AG09319 (cell line): ENCODE data around the gene EMX2.

Experiments
- DNase-seq: peaks from one replicate; pipeline ENCODE4 v3.0.0-alpha.2; 2010; ENCODE audit warnings: low read depth; ENCODE audit errors: extremely low read depth
- TF ChIP-seq, protein P1 (sequence below): IDR thresholded peaks from 2 replicates; pipeline ENCODE4 v1.5.1; 2011; ENCODE audit warnings: low read depth, mild to moderate bottlenecking, inconsistent platforms, low read length, moderate library complexity

The EMX2 gene

DNA sequence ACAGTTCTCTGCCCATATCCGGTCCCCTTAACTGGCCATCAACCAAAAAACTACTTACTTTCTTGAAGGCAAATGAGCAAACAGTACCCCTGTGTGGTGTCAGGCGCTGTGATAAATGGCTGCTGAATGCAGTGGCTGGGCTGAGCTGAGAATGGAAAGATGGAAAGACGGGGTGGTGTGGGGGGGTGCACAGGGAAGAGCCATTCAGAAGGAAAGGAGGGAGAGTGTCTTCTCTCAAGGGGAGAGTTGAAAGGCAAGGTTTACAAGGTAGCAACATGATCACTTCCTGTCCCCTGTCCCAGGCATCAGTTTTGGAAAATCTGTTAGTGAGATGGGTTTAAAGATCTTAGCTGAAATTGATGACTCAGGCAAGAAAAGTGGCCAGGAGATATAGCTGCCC, 22.5 kb downstream of the EMX2 start:
- TF ChIP-seq, protein P1, sequence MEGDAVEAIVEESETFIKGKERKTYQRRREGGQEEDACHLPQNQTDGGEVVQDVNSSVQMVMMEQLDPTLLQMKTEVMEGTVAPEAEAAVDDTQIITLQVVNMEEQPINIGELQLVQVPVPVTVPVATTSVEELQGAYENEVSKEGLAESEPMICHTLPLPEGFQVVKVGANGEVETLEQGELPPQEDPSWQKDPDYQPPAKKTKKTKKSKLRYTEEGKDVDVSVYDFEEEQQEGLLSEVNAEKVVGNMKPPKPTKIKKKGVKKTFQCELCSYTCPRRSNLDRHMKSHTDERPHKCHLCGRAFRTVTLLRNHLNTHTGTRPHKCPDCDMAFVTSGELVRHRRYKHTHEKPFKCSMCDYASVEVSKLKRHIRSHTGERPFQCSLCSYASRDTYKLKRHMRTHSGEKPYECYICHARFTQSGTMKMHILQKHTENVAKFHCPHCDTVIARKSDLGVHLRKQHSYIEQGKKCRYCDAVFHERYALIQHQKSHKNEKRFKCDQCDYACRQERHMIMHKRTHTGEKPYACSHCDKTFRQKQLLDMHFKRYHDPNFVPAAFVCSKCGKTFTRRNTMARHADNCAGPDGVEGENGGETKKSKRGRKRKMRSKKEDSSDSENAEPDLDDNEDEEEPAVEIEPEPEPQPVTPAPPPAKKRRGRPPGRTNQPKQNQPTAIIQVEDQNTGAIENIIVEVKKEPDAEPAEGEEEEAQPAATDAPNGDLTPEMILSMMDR = no peak
- DNase-seq = no peak

DNA sequence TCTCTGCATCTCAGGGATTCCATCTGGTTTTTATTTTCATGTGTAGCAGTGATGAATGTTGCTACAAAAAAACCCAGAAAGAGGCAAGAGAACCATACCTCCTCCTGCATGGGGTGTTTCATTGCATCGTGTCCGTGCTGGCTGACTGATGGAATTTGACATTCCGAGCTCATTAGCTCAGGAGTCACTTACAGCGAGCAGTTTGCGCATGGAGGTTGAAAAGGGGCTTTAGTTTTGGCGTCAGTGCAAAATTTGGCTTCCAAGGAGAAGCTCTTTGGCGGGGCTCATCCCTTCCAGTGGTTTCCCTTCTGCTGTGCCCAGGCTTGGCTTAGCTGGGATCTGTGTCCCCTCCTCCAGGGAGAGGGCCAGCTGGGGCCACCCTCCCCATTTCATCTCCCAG, 25.8 kb downstream of the EMX2 start:
- TF ChIP-seq, protein P1 = no peak
- no peak for DNase-seq

DNA sequence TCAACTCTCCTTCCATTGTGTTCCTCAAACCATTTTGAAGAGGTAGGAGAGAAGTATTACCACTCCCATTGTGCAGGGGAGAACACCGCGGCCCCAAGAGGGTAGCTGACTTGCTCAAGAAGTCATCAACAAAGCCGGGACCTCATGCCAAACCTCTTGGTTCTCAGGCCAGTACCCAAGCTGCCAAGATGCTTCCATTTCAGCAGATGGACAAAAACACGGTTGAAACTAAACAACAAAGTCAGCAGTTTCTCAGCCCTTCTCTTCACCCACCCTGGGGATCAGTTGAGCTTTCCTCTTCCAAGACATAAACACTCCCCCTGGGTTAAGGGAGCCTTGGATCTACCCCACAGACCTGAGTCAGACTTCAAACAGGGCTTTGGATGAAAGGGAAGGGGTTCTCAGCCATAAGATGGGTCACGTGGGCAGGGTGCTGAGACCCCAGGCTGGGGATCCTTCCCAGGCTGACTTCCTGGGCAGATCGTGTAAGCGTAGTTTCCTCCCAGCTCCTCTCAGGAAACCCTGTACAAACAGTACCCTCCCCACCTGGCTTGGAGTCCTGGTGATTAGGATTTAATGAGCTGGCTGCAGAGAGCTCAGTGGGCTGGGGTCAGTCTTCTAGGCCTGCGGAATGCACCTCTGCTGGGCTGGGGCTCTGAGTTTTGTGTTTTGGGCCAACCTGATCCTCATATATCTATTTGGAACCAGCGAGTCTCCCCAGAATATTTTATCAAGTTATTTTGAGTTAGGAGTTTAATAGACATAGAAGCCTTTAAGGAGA, 27.3 kb downstream of the EMX2 start:
- no peak for DNase-seq
- TF ChIP-seq, protein P1 = no peak

DNA sequence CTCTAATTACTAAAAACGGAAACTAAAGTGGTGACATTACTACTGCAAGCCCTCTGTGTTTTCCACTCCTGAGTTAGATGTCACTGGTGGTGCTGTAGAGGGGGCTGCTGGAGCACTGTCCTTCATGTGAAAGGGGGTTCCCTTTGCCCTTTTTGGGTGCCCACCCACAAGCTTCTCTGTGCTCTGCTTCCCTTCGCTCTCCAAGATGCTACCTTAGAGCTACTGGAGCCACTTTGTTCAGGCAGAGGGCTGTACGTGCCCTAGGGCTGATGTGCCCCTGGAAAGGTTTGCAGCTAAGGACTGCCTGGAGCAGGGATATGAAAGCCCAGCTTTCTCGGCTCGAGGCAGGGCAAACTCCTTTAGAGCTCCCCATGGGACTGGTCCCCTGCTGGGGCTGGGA, 28.3 kb downstream of the EMX2 start:
- DNase-seq = no peak
- TF ChIP-seq, protein P1 = no peak

DNA sequence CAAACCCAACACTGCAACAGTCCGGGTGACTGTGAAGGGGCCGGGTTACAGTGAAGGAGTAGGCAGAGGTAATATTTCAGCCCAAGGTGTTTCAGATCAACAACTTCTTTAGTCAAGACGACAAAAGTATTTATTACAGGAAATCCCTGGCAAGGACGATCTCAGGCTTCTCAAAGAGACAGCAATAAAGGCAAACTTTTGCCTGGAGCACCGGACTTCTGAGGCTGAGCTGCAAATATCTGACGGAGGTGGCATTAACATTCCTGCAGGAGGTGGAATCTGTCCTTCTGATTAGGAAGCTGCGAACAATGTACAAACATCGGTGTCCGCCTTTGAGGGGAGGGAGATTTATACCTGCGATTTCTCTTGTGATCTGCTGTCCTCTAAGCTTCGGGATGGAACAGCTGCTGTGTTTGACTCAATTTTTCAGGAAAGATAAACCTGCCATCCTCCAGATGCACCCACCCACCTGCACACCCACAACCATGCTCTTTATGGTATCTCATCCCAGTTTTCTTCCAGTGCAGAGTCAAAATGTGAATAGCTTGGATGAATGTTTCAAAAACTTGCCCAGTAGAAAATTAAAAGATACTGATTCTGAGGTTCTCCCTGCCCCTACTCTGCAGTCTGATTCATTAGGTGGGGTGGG, 32.1 kb downstream of the EMX2 start:
- no peak for DNase-seq
- TF ChIP-seq, protein P1 = no peak

DNA sequence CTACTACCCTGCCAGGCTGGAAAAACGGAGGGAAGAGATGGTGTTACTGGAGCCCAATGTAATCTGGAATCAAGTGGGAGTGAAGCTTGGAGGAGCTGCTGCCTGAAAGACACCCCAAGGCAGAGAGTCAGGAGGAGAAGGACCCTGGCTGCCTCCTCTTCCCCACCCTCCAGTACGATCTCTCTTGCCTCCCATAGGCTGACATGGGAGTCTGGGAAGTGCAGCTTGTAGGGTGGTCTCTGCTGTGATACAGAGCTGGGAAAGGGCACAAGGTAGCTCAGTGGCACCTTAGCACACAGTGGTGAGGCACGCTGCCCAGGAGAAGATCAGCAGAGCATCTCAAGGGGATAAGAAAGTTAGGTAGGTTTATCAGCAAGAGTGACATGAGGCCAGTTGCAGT, 35.9 kb downstream of the EMX2 start:
- TF ChIP-seq, protein P1 = no peak
- DNase-seq = no peak

DNA sequence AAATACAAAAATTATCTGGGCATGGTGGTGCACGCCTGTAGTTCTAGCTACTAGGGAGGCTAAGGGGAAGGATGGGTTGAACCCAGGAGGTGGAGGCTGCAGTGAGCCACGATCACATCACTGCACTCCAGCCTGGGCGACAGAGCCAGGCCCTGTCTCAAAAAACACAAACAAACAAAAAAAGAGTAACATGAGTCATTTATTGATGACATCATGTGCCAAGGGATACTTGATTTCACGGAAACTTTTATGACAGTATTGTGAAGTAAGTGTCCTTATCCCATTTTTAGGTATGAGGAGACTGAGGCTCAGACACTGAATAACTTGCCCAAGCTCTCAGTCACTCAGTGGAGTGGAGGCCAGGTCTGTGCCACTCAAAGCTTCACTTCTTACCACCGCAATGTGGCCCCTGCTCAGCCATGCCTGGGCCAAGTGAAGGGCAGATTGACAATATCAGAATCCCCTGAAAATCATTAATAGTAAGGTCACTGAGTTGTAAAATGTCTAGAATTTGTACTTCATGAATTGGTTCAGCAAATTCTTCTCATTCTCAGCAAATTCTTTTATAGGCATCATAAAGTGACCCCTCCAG, 36.5 kb downstream of the EMX2 start:
- TF ChIP-seq, protein P1 = no peak
- no peak for DNase-seq
